ENCODE results near the gene CSNK2A1. TPM values are rescaled to one million over a fixed set of nuclear protein-coding genes. Genes with fewer than 3 reads are reported as not detected.
"Not testable (repeated sequence)": the region's sequence is repeated elsewhere in the genome, so short reads cannot be mapped to it uniquely, and the experiment has no call there.

The CSNK2A1 gene
- total and polyA plus RNA-seq, 5 donors from 2014 or later = 49.6 to 65.3 (median 52.7) TPM

- no peaks in the 10 kb centered on the region for H3K27me3 ChIP-seq (ENCODE audit: control insufficient read depth, insufficient read depth, low read length)
- ATAC-seq (ENCODE audit: low read depth in 2 of 2) = no peak
Measured at GRCh38 chr20:479487-479886, 64.1 kb downstream of the CSNK2A1 start.

GRCh38 chr20:478949-479429 is 64.6 kb downstream of the CSNK2A1 start:
- peak; percentile 19 to 47 for ATAC-seq (ENCODE audit: low read depth in 2 of 2)
- no peaks in the 10 kb centered on the region for H3K9me3 Mint-ChIP-seq
- DNase-seq = peak; percentile 15 to 86 (median 73)

More at GRCh38 chr20:479487-479886, 64.1 kb downstream of the CSNK2A1 start:
- Mint-ChIP-seq H3K36me3 (peaks cover 26% of the 10 kb centered on the region), H3K4me1 (peaks cover 6 to 41% (median 27%) of the 10 kb centered on the region in 4 donors), H3K4me3 (no peak overlapping the region), H3K9me3 (no peaks in the 10 kb centered on the region), H3K27ac (no peak overlapping the region), H3K27me3 (no peaks in the 10 kb centered on the region)
- DNase-seq = no peak
- Histone ChIP-seq H3K4me1 (ENCODE audit: control insufficient read depth, insufficient read depth, low read length, poor library complexity, severe bottlenecking) (peaks cover 12% of the 10 kb centered on the region), H3K27ac (ENCODE audit: insufficient read depth, low read length, poor library complexity, severe bottlenecking) (no peak overlapping the region), H3K9me3 (ENCODE audit: control insufficient read depth in 2 of 2, low read length in 2 of 2) (no peaks in the 10 kb centered on the region), H3K4me3 (ENCODE audit: low read depth, low read length) (no peak overlapping the region), H3K36me3 (ENCODE audit: control insufficient read depth, insufficient read depth, low read length) (peaks cover 24% of the 10 kb centered on the region)

GRCh38 chr20:478010-478948 is 65.3 kb downstream of the CSNK2A1 start:
- Mint-ChIP-seq H3K4me1 (peaks cover 6 to 41% (median 28%) of the 10 kb centered on the region in 4 donors), H3K27me3 (no peaks in the 10 kb centered on the region), H3K9me3 (no peaks in the 10 kb centered on the region), H3K27ac (no peak overlapping the region), H3K4me3 (no peak overlapping the region), H3K36me3 (peaks cover 18% of the 10 kb centered on the region)
- Histone ChIP-seq H3K4me1 (ENCODE audit: control insufficient read depth, insufficient read depth, low read length, poor library complexity, severe bottlenecking) (peaks cover 12% of the 10 kb centered on the region), H3K27me3 (ENCODE audit: control insufficient read depth, insufficient read depth, low read length) (no peaks in the 10 kb centered on the region), H3K4me3 (ENCODE audit: low read depth, low read length) (no peak overlapping the region), H3K36me3 (ENCODE audit: control insufficient read depth, insufficient read depth, low read length) (peaks cover 15% of the 10 kb centered on the region), H3K27ac (ENCODE audit: insufficient read depth, low read length, poor library complexity, severe bottlenecking) (no peak overlapping the region), H3K9me3 (ENCODE audit: control insufficient read depth in 2 of 2, low read length in 2 of 2) (no peaks in the 10 kb centered on the region)
- ATAC-seq (ENCODE audit: low read depth in 2 of 2) (no peak), DNase-seq (no peak)

More at GRCh38 chr20:478949-479429, 64.6 kb downstream of the CSNK2A1 start:
- no peaks in the 10 kb centered on the region for H3K9me3 ChIP-seq (ENCODE audit: control insufficient read depth in 2 of 2, low read length in 2 of 2)
- H3K27ac Mint-ChIP-seq = peak overlapping the region in 1 of 3 donors; percentile 1
- H3K4me3 ChIP-seq (ENCODE audit: low read depth, low read length) = no peak overlapping the region
- peaks cover 12% of the 10 kb centered on the region for H3K4me1 ChIP-seq (ENCODE audit: control insufficient read depth, insufficient read depth, low read length, poor library complexity, severe bottlenecking)
- H3K36me3 Mint-ChIP-seq = peaks cover 21% of the 10 kb centered on the region
- H3K27me3 Mint-ChIP-seq = no peaks in the 10 kb centered on the region
- H3K27ac ChIP-seq (ENCODE audit: insufficient read depth, low read length, poor library complexity, severe bottlenecking) = no peak overlapping the region
- peaks cover 22% of the 10 kb centered on the region for H3K36me3 ChIP-seq (ENCODE audit: control insufficient read depth, insufficient read depth, low read length)
- peaks cover 6 to 41% (median 27%) of the 10 kb centered on the region in 4 donors for H3K4me1 Mint-ChIP-seq
- H3K4me3 Mint-ChIP-seq = no peak overlapping the region
- H3K27me3 ChIP-seq (ENCODE audit: control insufficient read depth, insufficient read depth, low read length) = no peaks in the 10 kb centered on the region

- H3K4me1 Mint-ChIP-seq = peaks cover 6 to 29% (median 24%) of the 10 kb centered on the region in 4 donors
- not testable (repeated sequence) for H3K4me3 ChIP-seq (ENCODE audit: low read depth, low read length); ATAC-seq (ENCODE audit: low read depth in 2 of 2); H3K4me3 Mint-ChIP-seq; H3K27ac Mint-ChIP-seq; DNase-seq; H3K9me3 ChIP-seq (ENCODE audit: control insufficient read depth in 2 of 2, low read length in 2 of 2); H3K27me3 Mint-ChIP-seq; H3K9me3 Mint-ChIP-seq; H3K36me3 ChIP-seq (ENCODE audit: control insufficient read depth, insufficient read depth, low read length); H3K27me3 ChIP-seq (ENCODE audit: control insufficient read depth, insufficient read depth, low read length); H3K27ac ChIP-seq (ENCODE audit: insufficient read depth, low read length, poor library complexity, severe bottlenecking)
- H3K4me1 ChIP-seq (ENCODE audit: control insufficient read depth, insufficient read depth, low read length, poor library complexity, severe bottlenecking) = peaks cover 10% of the 10 kb centered on the region
- H3K36me3 Mint-ChIP-seq = peaks cover 11% of the 10 kb centered on the region
Measured at GRCh38 chr20:476561-477249, 66.9 kb downstream of the CSNK2A1 start.

GRCh38 chr20:475463-476357 is 67.9 kb downstream of the CSNK2A1 start:
- H3K4me1 Mint-ChIP-seq = peaks cover 6 to 19% (median 16%) of the 10 kb centered on the region in 4 donors
- H3K36me3 Mint-ChIP-seq = peaks cover 11% of the 10 kb centered on the region
- H3K27me3 Mint-ChIP-seq = peaks cover 3% of the 10 kb centered on the region
- H3K27ac Mint-ChIP-seq = no peak overlapping the region
- no peaks in the 10 kb centered on the region for H3K36me3 ChIP-seq (ENCODE audit: control insufficient read depth, insufficient read depth, low read length)
- H3K4me3 Mint-ChIP-seq = no peak overlapping the region
- H3K9me3 Mint-ChIP-seq = peaks cover 0 to under 1% (median 0%) of the 10 kb centered on the region in 7 donors
- ATAC-seq (ENCODE audit: low read depth in 2 of 2) (no peak), DNase-seq (no peak)
- no peaks in the 10 kb centered on the region for H3K27me3 ChIP-seq (ENCODE audit: control insufficient read depth, insufficient read depth, low read length)
- H3K4me3 ChIP-seq (ENCODE audit: low read depth, low read length) = no peak overlapping the region
- no peak overlapping the region for H3K27ac ChIP-seq (ENCODE audit: insufficient read depth, low read length, poor library complexity, severe bottlenecking)
- H3K4me1 ChIP-seq (ENCODE audit: control insufficient read depth, insufficient read depth, low read length, poor library complexity, severe bottlenecking) = peaks cover under 1% of the 10 kb centered on the region
- H3K9me3 ChIP-seq (ENCODE audit: control insufficient read depth in 2 of 2, low read length in 2 of 2) = no peaks in the 10 kb centered on the region

GRCh38 chr20:474581-474980 is 69.0 kb downstream of the CSNK2A1 start:
- peaks cover 0 to 11% (median 0%) of the 10 kb centered on the region in 7 donors for H3K9me3 Mint-ChIP-seq
- no peak for DNase-seq
- no peak overlapping the region for H3K4me3 ChIP-seq (ENCODE audit: low read depth, low read length)
- H3K27me3 ChIP-seq (ENCODE audit: control insufficient read depth, insufficient read depth, low read length) = no peaks in the 10 kb centered on the region
- H3K36me3 ChIP-seq (ENCODE audit: control insufficient read depth, insufficient read depth, low read length) = no peaks in the 10 kb centered on the region
- H3K4me3 Mint-ChIP-seq = no peak overlapping the region
- peaks cover 11% of the 10 kb centered on the region for H3K36me3 Mint-ChIP-seq
- H3K27ac Mint-ChIP-seq = peak overlapping the region in 1 of 3 donors; percentile 83
- H3K9me3 ChIP-seq (ENCODE audit: control insufficient read depth in 2 of 2, low read length in 2 of 2) = peaks cover 3 to 5% of the 10 kb centered on the region in 2 experiments
- H3K4me1 Mint-ChIP-seq = peaks cover 6 to 12% (median 9%) of the 10 kb centered on the region in 4 donors
- no peak for ATAC-seq (ENCODE audit: low read depth in 2 of 2)
- H3K4me1 ChIP-seq (ENCODE audit: control insufficient read depth, insufficient read depth, low read length, poor library complexity, severe bottlenecking) = no peaks in the 10 kb centered on the region
- no peak overlapping the region for H3K27ac ChIP-seq (ENCODE audit: insufficient read depth, low read length, poor library complexity, severe bottlenecking)
- peaks cover 4% of the 10 kb centered on the region for H3K27me3 Mint-ChIP-seq

- no peaks in the 10 kb centered on the region for H3K4me1 ChIP-seq (ENCODE audit: control insufficient read depth, insufficient read depth, low read length, poor library complexity, severe bottlenecking)
- H3K4me3 ChIP-seq (ENCODE audit: low read depth, low read length) = no peak overlapping the region
- H3K9me3 ChIP-seq (ENCODE audit: control insufficient read depth in 2 of 2, low read length in 2 of 2) = peaks cover 3 to 6% of the 10 kb centered on the region in 2 experiments
- Mint-ChIP-seq H3K4me1 (peaks cover 0 to 4% (median 1%) of the 10 kb centered on the region in 4 donors), H3K36me3 (peaks cover 7% of the 10 kb centered on the region), H3K27ac (no peak overlapping the region), H3K4me3 (no peak overlapping the region), H3K27me3 (peaks cover 13% of the 10 kb centered on the region), H3K9me3 (peaks cover 0 to 11% (median 0%) of the 10 kb centered on the region in 7 donors)
- ATAC-seq (ENCODE audit: low read depth in 2 of 2) (no peak), DNase-seq (no peak)
- no peaks in the 10 kb centered on the region for H3K36me3 ChIP-seq (ENCODE audit: control insufficient read depth, insufficient read depth, low read length)
- no peak overlapping the region for H3K27ac ChIP-seq (ENCODE audit: insufficient read depth, low read length, poor library complexity, severe bottlenecking)
- H3K27me3 ChIP-seq (ENCODE audit: control insufficient read depth, insufficient read depth, low read length) = no peaks in the 10 kb centered on the region
Measured at GRCh38 chr20:472889-473292, 70.7 kb downstream of the CSNK2A1 start.

All from CD4-positive, CD25-positive, alpha-beta regulatory T cell (primary cell).